ENCODE results near the gene LGR6.
"Not testable (repeated sequence)": the region's sequence is repeated elsewhere in the genome, so short reads cannot be mapped to it uniquely, and the experiment has no call there.

LGR6 gene

GRCh38 chr1:202161151-202162046 lies 32.2 kb upstream of the LGR6 start:
- no peak for DNase-seq

DNA sequence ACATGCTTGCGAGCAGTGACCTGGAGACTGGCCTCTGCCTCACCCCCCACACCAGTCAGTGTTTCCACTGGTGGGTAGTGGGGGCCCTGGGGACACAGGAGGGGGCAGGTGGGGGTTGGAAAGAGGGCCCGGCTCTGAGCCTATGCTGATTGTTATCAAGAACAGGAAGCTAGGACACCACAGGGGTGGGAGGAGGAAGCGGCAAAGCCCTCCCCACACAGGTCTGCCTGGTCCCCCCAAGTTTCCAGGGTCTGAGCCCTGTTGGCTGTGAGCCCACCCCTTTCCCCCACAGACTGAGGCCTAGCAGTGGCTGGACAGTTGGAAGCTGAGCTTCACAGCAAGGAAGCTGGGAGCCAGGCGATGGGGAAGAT lies 31.6 kb upstream of the LGR6 start:
- no peak for DNase-seq

- DNase-seq = no peak
Observed at GRCh38 chr1:202162418-202163280, 30.9 kb upstream of the LGR6 start.

- no peak for DNase-seq
Observed at GRCh38 chr1:202163281-202164270, 30.0 kb upstream of the LGR6 start.

GRCh38 chr1:202164271-202165037 lies 29.1 kb upstream of the LGR6 start:
- no peak for DNase-seq

- DNase-seq = no peak
Observed at GRCh38 chr1:202165267-202165941, 28.2 kb upstream of the LGR6 start.

DNA sequence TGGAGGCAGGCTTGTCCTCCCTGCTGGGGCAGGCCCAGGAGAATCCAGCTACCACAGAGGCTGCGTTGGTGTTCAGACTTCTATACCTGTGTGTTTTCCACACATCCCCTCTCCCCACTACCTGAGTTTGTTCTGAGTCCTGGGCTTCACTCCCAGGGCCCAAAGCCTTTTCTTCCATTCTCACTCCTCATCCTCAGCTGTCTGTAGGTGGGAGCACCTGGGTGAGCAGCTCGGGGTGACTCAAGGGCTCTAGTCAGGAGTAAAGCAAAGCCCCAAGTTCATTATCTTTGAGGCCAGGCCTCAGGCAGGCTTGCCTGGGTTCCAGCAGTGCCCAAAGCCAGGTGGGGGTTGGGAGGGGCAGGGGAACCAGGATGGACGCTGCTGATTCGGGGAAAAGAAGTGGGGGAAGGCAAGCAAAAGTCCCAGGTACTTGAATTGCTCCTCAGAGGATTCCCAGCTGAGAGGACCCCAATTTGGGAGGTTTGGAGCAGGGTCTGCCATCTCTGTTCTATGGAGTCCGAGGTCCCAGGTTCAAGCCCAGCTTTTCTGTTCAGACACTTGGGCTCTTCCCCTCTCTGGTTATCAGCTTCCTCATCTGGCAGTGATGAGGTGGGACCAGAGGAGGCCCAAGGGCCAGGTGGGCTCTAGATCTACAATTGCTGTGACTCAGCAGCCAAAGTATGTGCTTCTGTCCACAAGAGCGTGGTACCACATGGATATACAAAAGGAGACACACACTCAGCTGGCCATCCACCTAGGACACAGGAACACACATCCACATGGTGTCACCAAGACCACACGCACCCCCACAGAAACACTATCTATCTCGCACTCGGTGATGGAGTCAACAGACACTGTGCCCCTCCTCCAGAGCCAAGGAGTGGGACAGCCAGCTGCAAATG lies 27.4 kb upstream of the LGR6 start:
- no peak for DNase-seq

DNA sequence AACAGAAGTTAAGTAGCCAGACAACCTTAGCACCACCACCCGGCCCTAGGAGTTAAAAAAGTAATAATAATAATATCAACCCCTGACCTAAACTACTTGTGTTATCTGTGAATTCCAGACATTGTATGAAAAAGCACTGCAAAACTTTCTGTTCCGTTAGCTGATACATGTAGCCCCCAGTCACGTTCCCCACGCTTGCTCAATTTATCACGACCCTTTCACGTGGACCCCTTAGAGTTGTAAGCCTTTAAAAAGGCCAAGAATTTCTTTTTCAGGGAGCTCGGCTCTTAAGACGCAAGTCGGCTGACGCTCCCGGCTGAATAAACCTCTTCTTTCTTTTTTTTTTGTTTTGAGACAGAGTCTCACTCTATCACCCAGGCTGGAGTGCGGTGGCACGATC lies 26.5 kb upstream of the LGR6 start:
- DNase-seq = not testable (repeated sequence)

GRCh38 chr1:202167708-202168415 lies 25.7 kb upstream of the LGR6 start:
- DNase-seq = peak; percentile 79

DNA sequence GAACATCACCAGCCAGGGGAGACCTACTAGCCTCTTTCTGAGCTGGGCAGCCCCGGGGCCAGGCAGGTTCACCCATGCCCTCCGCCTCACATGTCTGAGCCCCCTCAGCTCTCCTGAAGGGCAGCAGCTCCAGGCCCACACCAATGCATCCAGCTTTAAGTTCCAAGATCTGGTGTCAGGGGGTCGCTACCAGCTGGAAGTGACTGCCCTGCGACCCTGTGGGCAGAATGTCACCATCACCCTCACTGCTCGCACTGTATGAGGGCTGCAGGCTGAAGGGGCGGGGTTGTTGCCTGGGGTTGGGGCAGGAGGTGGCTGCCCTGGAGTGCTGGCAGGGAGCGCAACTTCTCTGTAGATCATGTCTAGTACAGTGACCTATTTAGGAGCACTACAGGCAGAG lies 24.7 kb upstream of the LGR6 start:
- DNase-seq = no peak

DNA sequence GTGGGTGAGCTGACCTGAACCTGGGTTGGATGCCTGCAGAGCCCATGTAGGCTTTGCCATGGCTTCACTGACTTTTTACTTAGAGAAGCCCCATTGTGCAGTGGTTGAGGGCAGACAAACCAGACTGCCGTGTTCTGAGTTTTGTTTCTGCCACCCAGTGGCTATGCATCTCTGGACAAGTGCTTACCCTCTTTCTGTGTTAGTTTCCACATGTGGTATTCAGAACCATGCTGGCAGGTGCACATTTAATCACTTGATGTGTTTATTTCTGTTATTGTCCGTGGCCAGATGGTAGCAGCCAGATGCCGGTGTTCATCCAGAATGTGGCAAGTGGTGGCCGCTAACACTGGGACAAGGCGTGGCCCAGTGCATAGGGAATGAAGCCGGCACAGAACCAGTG lies 22.9 kb upstream of the LGR6 start:
- peak; percentile 65 for DNase-seq

- DNase-seq = no peak
Observed at GRCh38 chr1:202171292-202172014, 22.1 kb upstream of the LGR6 start.

DNA sequence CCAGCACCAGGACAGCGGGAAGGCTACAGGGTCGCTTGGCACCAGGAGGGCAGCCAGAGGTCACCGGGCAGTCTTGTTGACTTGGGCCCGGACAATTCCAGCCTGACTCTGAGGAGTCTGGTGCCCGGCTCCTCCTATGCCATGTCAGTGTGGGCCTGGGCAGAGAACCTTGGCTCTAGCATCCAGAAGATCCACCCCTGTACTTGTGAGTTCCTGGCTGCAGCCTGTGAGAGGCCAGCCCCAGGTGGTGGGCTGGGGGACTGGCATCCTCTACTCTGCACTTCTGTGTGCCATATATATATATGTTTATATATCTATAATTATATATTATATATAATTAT lies 21.6 kb upstream of the LGR6 start:
- no peak for DNase-seq

DNA sequence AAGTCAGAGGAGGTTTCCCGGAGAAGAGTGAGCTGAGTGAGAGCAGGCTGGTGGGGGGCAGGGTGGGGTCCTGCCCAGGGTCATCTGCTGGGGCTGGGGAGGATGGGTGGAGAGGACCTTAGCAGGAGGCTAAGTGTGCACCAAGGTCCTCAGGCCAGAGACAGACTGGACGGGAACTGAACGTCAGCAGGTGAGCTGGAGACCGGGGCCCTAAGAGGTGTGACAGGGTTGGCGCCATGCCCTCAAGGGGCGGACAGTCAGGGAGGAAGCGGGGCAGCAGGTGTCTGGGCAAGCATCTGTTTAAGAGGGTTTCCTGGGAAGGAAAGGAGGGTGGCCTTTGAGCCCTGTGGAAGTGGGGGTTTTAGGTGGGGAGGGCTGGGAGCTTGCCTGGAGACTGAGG lies 19.6 kb upstream of the LGR6 start:
- DNase-seq = no peak

- DNase-seq = no peak
Observed at GRCh38 chr1:202176949-202177927, 16.4 kb upstream of the LGR6 start.

DNA sequence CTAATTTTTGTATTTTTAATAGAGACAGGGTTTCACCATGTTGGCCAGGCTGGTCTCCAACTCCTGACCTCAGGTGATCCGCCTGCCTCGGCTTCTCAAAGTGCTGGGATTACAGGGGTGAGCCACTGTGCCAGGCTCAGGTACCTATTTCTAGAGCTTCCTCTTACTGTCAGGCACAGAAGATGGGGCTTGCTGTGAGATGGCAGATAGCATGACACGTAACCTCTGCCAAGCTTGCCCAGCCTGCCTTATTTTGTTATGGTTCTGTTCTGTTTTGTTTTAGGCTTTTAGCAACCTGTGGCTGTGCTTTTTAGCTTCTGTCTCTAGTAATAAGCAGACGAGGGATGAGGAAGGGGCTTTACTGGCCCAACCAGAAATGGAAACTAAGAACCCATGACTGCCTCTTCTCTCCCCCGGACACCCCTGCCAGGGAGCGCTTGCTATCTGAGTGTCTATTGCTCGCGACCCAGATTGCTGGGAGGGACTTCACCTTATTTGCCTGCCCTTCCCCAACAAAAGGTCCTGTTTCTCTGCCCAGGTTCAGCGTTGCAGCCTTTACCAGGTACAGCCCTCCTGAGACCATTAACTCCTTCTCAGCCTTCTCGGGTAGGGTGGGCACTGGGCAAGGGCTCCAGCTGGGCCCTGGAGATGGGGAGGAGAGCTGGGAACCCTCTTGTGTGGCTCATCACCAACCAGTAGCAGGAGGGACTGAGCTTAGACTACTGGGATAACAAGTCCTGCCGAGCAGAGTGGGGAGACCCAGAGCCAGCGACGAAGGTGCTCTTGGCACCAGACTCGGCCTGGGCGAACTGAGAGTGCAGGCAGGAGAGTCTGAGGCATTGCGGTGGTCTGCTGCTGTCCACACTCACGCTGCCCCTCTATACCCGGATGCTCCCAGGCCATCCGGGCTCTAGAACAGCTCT lies 13.5 kb upstream of the LGR6 start:
- no peak for DNase-seq

DNA sequence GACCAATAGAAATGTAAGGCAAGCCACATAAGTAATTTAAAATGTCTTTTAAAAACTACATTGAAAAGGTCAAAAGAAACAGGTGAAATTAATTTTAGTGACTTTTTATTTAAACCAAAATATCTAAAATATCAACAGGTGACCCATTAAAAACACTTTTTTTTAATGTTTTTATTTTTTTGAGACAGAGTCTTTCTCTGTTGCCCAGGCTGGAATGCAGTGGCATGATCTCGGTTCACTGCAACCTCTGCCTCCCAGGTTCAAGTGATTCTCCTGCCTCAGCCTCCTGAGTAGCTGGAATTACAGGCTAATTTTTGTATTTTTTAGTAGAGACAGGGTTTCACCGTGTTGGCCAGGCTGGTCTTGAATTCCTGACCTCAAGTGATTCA lies 12.9 kb upstream of the LGR6 start:
- not testable (repeated sequence) for DNase-seq

Measured in DMS 273 treated with DMSO at 0.1 percent for 48 hours (cell line).